Endothelial cell of umbilical vein (primary cell): Measurements from ENCODE around the gene RBM26. TPM values are rescaled to one million over a fixed set of nuclear protein-coding genes. Genes with fewer than 3 reads are reported as not detected.

Source experiments
- BruUV-seq: library from RNA; stranded (reverse); fragments of 400-500 nt; replicated peaks from 2 replicates; lab custom pipeline; 2021; lab: Mats Ljungman, UMichigan
- CTCF ChIA-PET: fragments of 300-600, 350-600 bp; sonication (Branson Sonifier 250); formaldehyde crosslinking; loops from one replicate; lab custom pipeline; 2021; ENCODE audit warnings: antibody characterized with exemption, inconsistent platforms; lab: Charles Lee
- POLR2A ChIA-PET: fragments of 300-600, 350-600 bp; sonication (Branson Sonifier 250); formaldehyde crosslinking; loops from one replicate; lab custom pipeline; 2021; ENCODE audit warnings: antibody characterized with exemption, inconsistent platforms; lab: Charles Lee
- DNase-seq: peaks from one replicate; pipeline ENCODE4 v3.0.0-alpha.2; 2011; ENCODE audit warnings: low read depth, low spot score
- FAIRE-seq: peaks from 2 replicates; lab custom pipeline; 2011; peaks lifted over from hg19 to GRCh38; lab: Jason Lieb, UNC
- H2AFZ ChIP-seq: 2 replicates; pipeline ENCODE4 v1.6.0; 2012; ENCODE audit warnings: low read depth, low read length, control low read depth, inconsistent platforms
- H3K27ac ChIP-seq: 2 replicates; pipeline ENCODE4 v1.5.1; 2011; ENCODE audit warnings: low read depth, mild to moderate bottlenecking, control low read depth, low read length, moderate library complexity; ENCODE audit not compliant: insufficient read depth
- H3K27me3 ChIP-seq, 2 experiments: 2 replicates each; pipeline versions ENCODE4 v1.6.0 to v1.6.1; 2011; ENCODE audit warnings: low read length in 2 of 2, mixed read lengths in 1 of 2; ENCODE audit not compliant: control insufficient read depth in 2 of 2, insufficient read depth in 2 of 2
- H3K36me3 ChIP-seq, 2 experiments: 2 replicates in 1 of 2; 3 replicates in 1 of 2; pipeline ENCODE4 v1.5.1; 2011; ENCODE audit warnings: low read length in 2 of 2, mild to moderate bottlenecking in 1 of 2, moderate library complexity in 1 of 2; ENCODE audit not compliant: control insufficient read depth in 2 of 2, insufficient read depth in 2 of 2; ENCODE audit errors: extremely low read depth in 1 of 2
- H3K4me1 ChIP-seq: 3 replicates; pipeline ENCODE4 v1.5.1; 2011; ENCODE audit warnings: mild to moderate bottlenecking, low read length; ENCODE audit not compliant: control insufficient read depth, insufficient read depth; ENCODE audit errors: extremely low read depth
- H3K4me2 ChIP-seq: 2 replicates; pipeline ENCODE4 v1.6.1; 2011; ENCODE audit warnings: low read length, control low read depth, mixed read lengths; ENCODE audit not compliant: insufficient read depth
- H3K4me3 ChIP-seq, 3 experiments: fragments of 200-600 bp in 1 of 3; sonication (generic), shearing (Covaris generic) in 1 of 3; replicated peaks in 1 of 3; 2 replicates each; pipeline ENCODE4 v1.5.1; 2011 to 2016; ENCODE audit warnings: control low read depth in 3 of 3, low read length in 3 of 3, mild to moderate bottlenecking in 2 of 3, inconsistent platforms in 1 of 3, low read depth in 1 of 3, moderate library complexity in 1 of 3; ENCODE audit not compliant: insufficient read depth in 1 of 3
- H3K79me2 ChIP-seq: 2 replicates; pipeline ENCODE4 v1.6.0; 2012; ENCODE audit warnings: low read length, inconsistent platforms; ENCODE audit not compliant: control insufficient read depth, insufficient read depth
- H3K9ac ChIP-seq: replicated peaks from 2 replicates; pipeline ENCODE3; 2011; ENCODE audit warnings: low read length, control low read depth; ENCODE audit not compliant: insufficient read depth; ENCODE audit errors: extremely low read depth
- H3K9me1 ChIP-seq: replicated peaks from 3 replicates; pipeline ENCODE4 v1.6.0; 2011; ENCODE audit warnings: mild to moderate bottlenecking, low read length; ENCODE audit not compliant: control insufficient read depth, insufficient read depth; ENCODE audit errors: extremely low read depth
- H3K9me3 ChIP-seq: replicated peaks from 2 replicates; pipeline ENCODE4 v1.5.1; 2012; ENCODE audit warnings: low read length, inconsistent platforms; ENCODE audit not compliant: control insufficient read depth, insufficient read depth
- H4K20me1 ChIP-seq: replicated peaks from 2 replicates; pipeline ENCODE3; 2011; ENCODE audit warnings: mild to moderate bottlenecking, low read length; ENCODE audit not compliant: control insufficient read depth, insufficient read depth; ENCODE audit errors: extremely low read depth
- EZH2 ChIP-seq: IDR thresholded peaks from 2 replicates; pipeline ENCODE4 v1.6.1; 2012; ENCODE audit warnings: borderline replicate concordance, low read depth, mild to moderate bottlenecking, moderate library complexity, low read length, inconsistent platforms; ENCODE audit not compliant: severe bottlenecking
- FOS ChIP-seq: IDR thresholded peaks from 2 replicates; pipeline ENCODE4 v1.6.1; 2011; ENCODE audit warnings: mild to moderate bottlenecking, low read length, moderate library complexity, borderline replicate concordance; ENCODE audit not compliant: insufficient read depth
- GATA2 ChIP-seq: IDR thresholded peaks from 2 replicates; pipeline ENCODE4 v1.7.0; 2011; ENCODE audit warnings: low read depth, mild to moderate bottlenecking, moderate library complexity, mixed read lengths, low read length; ENCODE audit not compliant: insufficient read length, insufficient read depth
- JUN ChIP-seq: IDR thresholded peaks from 2 replicates; pipeline ENCODE4 v1.6.1; 2011; ENCODE audit warnings: borderline replicate concordance, low read depth; ENCODE audit not compliant: insufficient read length, insufficient read depth
- MYC ChIP-seq: IDR thresholded peaks from one replicate; pipeline ENCODE4 v1.6.1; 2011; ENCODE audit warnings: mild to moderate bottlenecking, low read depth, low read length
- POLR2A ChIP-seq: IDR thresholded peaks from 2 replicates; pipeline ENCODE4 v1.6.1; 2012; ENCODE audit warnings: low read depth, mild to moderate bottlenecking, control low read depth, low read length
- POLR2AphosphoS5 ChIP-seq: IDR thresholded peaks from 2 replicates; pipeline ENCODE4 v1.6.1; 2012; ENCODE audit warnings: low read depth, mild to moderate bottlenecking, control low read depth, low read length, moderate library complexity; ENCODE audit not compliant: insufficient read depth
- dilution Hi-C: fragments of 300-500 bp; cut with MboI; formaldehyde crosslinking; loops from one replicate; pipeline ENCODE4 v1.15.0; 2019; ENCODE audit warnings: low sequenced_read_pairs; ENCODE audit not compliant: extremely low pct_ligation_motif_present
- intact Hi-C: fragments of 100-400 bp; cut with micrococcal nuclease; formaldehyde crosslinking; loops from one replicate; pipeline ENCODE4 v1.10.0; 2022
- polyA plus RNA-seq, 4 experiments: library from polyadenylated mRNA; depleted of rRNA in 3 of 4; stranded (reverse) in 3 of 4; unstranded in 1 of 4; fragments of >200 nt; gene quantifications; 2 replicates each; pipeline versions ENCODE4 v1.2.1 to v1.2.3, GENCODE V29; 2011 to 2012; ENCODE audit warnings: missing spikeins in 1 of 4
- total RNA-seq: library from RNA; stranded (reverse); gene quantifications from 2 replicates; pipeline ENCODE4 v1.2.3, GENCODE V29; 2021
- TF ChIP-seq, protein P1 (sequence below): IDR thresholded peaks from 2 replicates; pipeline ENCODE4 v1.6.1; 2011; ENCODE audit not compliant: insufficient read depth, insufficient read length
- TF ChIP-seq, protein P2 (sequence below), 2 donors: IDR thresholded peaks; 1 replicate in 1 of 2; 2 replicates in 1 of 2; pipeline ENCODE4 v1.5.1; 2011; ENCODE audit warnings: low read length in 2 of 2, mild to moderate bottlenecking in 2 of 2, moderate library complexity in 2 of 2, control low read depth in 1 of 2, inconsistent platforms in 1 of 2, low read depth in 1 of 2; ENCODE audit not compliant: insufficient read depth in 1 of 2; ENCODE audit errors: extremely low read depth in 1 of 2

RBM26 gene
- total and polyA plus RNA-seq, 2 donors (not counting 3 experiments of a cell fraction or from before 2014, with no cell fraction given): 14.8 to 54.3 TPM

DNA sequence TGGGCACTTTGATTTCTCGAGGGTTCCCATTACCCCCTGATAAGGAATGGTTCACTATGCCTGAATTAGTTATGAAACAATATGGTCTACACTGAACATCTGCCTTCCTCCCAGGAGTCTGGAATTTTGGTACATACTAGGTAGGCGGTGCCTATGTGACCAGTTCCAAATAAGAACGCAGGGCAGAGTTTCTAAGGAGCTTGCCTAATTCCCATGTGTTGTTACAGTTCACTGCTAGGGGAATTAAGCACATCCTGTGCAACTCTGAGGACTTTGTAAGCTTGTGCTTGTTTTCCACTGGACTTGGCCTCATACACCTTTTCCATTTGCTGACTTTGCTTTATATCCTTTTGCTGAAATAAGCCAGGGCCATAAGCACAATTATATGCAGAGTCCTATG is 29.2 kb downstream of the RBM26 start:
- peaks cover 43% of the 10 kb centered on the region for H3K79me2 ChIP-seq
- no peaks in the 10 kb centered on the region for H3K9me1 ChIP-seq
- no peak overlapping the region for H2AFZ ChIP-seq
- dilution Hi-C loops: no loop called here
- TF ChIP-seq JUN: no peak
- no peak for TF ChIP-seq MYC
- TF ChIP-seq FOS: no peak
- TF ChIP-seq, protein P1, sequence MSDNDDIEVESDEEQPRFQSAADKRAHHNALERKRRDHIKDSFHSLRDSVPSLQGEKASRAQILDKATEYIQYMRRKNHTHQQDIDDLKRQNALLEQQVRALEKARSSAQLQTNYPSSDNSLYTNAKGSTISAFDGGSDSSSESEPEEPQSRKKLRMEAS: no peak
- TF ChIP-seq POLR2A: no peak
- TF ChIP-seq, protein P2, sequence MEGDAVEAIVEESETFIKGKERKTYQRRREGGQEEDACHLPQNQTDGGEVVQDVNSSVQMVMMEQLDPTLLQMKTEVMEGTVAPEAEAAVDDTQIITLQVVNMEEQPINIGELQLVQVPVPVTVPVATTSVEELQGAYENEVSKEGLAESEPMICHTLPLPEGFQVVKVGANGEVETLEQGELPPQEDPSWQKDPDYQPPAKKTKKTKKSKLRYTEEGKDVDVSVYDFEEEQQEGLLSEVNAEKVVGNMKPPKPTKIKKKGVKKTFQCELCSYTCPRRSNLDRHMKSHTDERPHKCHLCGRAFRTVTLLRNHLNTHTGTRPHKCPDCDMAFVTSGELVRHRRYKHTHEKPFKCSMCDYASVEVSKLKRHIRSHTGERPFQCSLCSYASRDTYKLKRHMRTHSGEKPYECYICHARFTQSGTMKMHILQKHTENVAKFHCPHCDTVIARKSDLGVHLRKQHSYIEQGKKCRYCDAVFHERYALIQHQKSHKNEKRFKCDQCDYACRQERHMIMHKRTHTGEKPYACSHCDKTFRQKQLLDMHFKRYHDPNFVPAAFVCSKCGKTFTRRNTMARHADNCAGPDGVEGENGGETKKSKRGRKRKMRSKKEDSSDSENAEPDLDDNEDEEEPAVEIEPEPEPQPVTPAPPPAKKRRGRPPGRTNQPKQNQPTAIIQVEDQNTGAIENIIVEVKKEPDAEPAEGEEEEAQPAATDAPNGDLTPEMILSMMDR (IDR thresholded peaks at IDR 0.05; ENCODE audit: extremely low read depth in 1 of 2, insufficient read depth in 1 of 2, low read depth in 1 of 2, low read length in 2 of 2): no peak
- TF ChIP-seq GATA2: no peak
- no peak for TF ChIP-seq POLR2AphosphoS5
- no peak for TF ChIP-seq EZH2
- DNase-seq (no peak), FAIRE-seq (no peak)
- no peaks in the 10 kb centered on the region for H3K9me3 ChIP-seq
- peaks cover 4 to 16% of the 10 kb centered on the region in 2 experiments for H3K36me3 ChIP-seq
- no peaks in the 10 kb centered on the region for H3K4me1 ChIP-seq
- H3K27me3 ChIP-seq: no peaks in the 10 kb centered on the region
- no peaks in the 10 kb centered on the region for H4K20me1 ChIP-seq
- BruUV-seq: no TSS peak
- ChIA-PET CTCF (interaction anchor here (0.6 kb wide), 1 partner anchor 57 kb away, joined by 3 read pairs; no protein-coding TSS in a partner anchor), POLR2A (no interaction called here)
- H3K4me2 ChIP-seq: no peak overlapping the region
- intact Hi-C loops: no loop called here
- no peak overlapping the region for H3K9ac ChIP-seq
- H3K27ac ChIP-seq: no peak overlapping the region
- H3K4me3 ChIP-seq: no peak overlapping the region
